ENCODE data around the gene NALF2.

GRCh38 chrX:69552512-69552911, 48.4 kb downstream of the NALF2 start:
- TF ChIP-seq, protein P1, sequence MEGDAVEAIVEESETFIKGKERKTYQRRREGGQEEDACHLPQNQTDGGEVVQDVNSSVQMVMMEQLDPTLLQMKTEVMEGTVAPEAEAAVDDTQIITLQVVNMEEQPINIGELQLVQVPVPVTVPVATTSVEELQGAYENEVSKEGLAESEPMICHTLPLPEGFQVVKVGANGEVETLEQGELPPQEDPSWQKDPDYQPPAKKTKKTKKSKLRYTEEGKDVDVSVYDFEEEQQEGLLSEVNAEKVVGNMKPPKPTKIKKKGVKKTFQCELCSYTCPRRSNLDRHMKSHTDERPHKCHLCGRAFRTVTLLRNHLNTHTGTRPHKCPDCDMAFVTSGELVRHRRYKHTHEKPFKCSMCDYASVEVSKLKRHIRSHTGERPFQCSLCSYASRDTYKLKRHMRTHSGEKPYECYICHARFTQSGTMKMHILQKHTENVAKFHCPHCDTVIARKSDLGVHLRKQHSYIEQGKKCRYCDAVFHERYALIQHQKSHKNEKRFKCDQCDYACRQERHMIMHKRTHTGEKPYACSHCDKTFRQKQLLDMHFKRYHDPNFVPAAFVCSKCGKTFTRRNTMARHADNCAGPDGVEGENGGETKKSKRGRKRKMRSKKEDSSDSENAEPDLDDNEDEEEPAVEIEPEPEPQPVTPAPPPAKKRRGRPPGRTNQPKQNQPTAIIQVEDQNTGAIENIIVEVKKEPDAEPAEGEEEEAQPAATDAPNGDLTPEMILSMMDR (conservative IDR thresholded peaks at IDR 0.05; ENCODE audit: low read length), result no peak
- TF ChIP-seq EZH2phosphoT487 (IDR thresholded peaks at IDR 0.05; ENCODE audit: borderline replicate concordance), result no peak

All from Loucy (cell line).